Keratinocyte (primary cell): ENCODE results near the gene COG3.

Experiments used
- CTCF ChIP-seq, 3 experiments: IDR thresholded peaks in 1 of 3; conservative IDR thresholded peaks in 1 of 3; optimal IDR thresholded peaks in 1 of 3; 2 replicates in 2 of 3; 3 replicates in 1 of 3; pipeline versions ENCODE3 to v1.5.1; 2011; ENCODE audit warnings: low read length in 3 of 3, mild to moderate bottlenecking in 3 of 3, moderate library complexity in 2 of 3, control low read depth in 1 of 3, inconsistent platforms in 1 of 3; ENCODE audit not compliant: insufficient read depth in 2 of 3; ENCODE audit errors: extremely low read depth in 1 of 3
- EZH2 ChIP-seq: IDR thresholded peaks from one replicate; pipeline ENCODE4 v1.6.1; 2012; ENCODE audit warnings: inconsistent platforms, mild to moderate bottlenecking, low read length, moderate library complexity

- TF ChIP-seq EZH2, result no peak
- no peak for TF ChIP-seq CTCF (optimal IDR thresholded peaks at IDR 0.05 in 1 of 3, IDR thresholded peaks at IDR 0.05 in 1 of 3, conservative IDR thresholded peaks at IDR 0.05 in 1 of 3; ENCODE audit: extremely low read depth in 1 of 3, insufficient read depth in 2 of 3, low read length in 3 of 3)
These were observed 25.7 kb upstream of the COG3 start for GRCh38 chr13:45439008-45439407.
